IMR-90 (cell line): ENCODE results near the gene ZFAND2B. TPM values are rescaled to one million over a fixed set of nuclear protein-coding genes. Genes with fewer than 3 reads are reported as not detected.

Experiments used
- ATAC-seq: fragments of 200-7000 bp; cut with Tn5 transposase; 2 replicates; pipeline ENCODE4 v1.9.1; 2020; ENCODE audit warnings: low read depth, mild to moderate bottlenecking, moderate library complexity
- BruUV-seq: library from RNA; stranded (reverse); fragments of 400-500 nt; replicated peaks from 2 replicates; lab custom pipeline; 2021; lab: Mats Ljungman, UMichigan
- CTCF ChIA-PET: fragments of 300-600 bp; formaldehyde crosslinking; extraction: SDS; loops from one replicate; lab custom pipeline; 2021; ENCODE audit warnings: antibody characterized with exemption; lab: Yijun Ruan, JAX
- POLR2A ChIA-PET: fragments of 300-600 bp; sonication (Branson Sonifier 250); formaldehyde crosslinking; loops from one replicate; lab custom pipeline; 2022; ENCODE audit warnings: antibody characterized with exemption; ENCODE audit not compliant: unreplicated experiment; lab: Charles Lee
- DNase-seq: peaks from one replicate; pipeline ENCODE4 v3.0.0; 2013
- H2AFZ ChIP-seq: replicated peaks from 2 replicates; pipeline ENCODE3; 2013; ENCODE audit warnings: low read length, mild to moderate bottlenecking; ENCODE audit not compliant: poor library complexity
- H2AK5ac ChIP-seq: 2 replicates; pipeline ENCODE4 v1.6.1; 2013; ENCODE audit warnings: low read depth, low read length, inconsistent platforms
- H2AK9ac ChIP-seq: replicated peaks from 2 replicates; pipeline ENCODE3; 2013; ENCODE audit warnings: mild to moderate bottlenecking, low read depth, low read length, moderate library complexity; ENCODE audit not compliant: poor library complexity
- H2BK120ac ChIP-seq: 2 replicates; pipeline ENCODE4 v1.6.1; 2013; ENCODE audit warnings: low read depth, low read length, inconsistent platforms
- H2BK15ac ChIP-seq: 3 replicates; pipeline ENCODE4 v1.6.1; 2013; ENCODE audit warnings: low read depth, low read length, inconsistent platforms
- H2BK20ac ChIP-seq: 2 replicates; pipeline ENCODE4 v1.6.1; 2013; ENCODE audit warnings: low read depth, mild to moderate bottlenecking, inconsistent platforms, low read length, moderate library complexity
- H2BK5ac ChIP-seq: 2 replicates; pipeline ENCODE4 v1.6.1; 2013; ENCODE audit warnings: mild to moderate bottlenecking, low read depth, low read length, inconsistent platforms; ENCODE audit not compliant: poor library complexity, severe bottlenecking
- H3K14ac ChIP-seq: replicated peaks from 2 replicates; pipeline ENCODE4 v1.6.1; 2013; ENCODE audit warnings: low read depth, low read length, inconsistent platforms
- H3K18ac ChIP-seq: 2 replicates; pipeline ENCODE4 v1.6.1; 2013; ENCODE audit warnings: low read depth, low read length, control low read depth
- H3K23ac ChIP-seq: 2 replicates; pipeline ENCODE4 v1.6.1; 2013; ENCODE audit warnings: low read depth, low read length, inconsistent platforms
- H3K27ac ChIP-seq: 2 replicates; pipeline ENCODE4 v1.5.1; 2013; ENCODE audit warnings: mild to moderate bottlenecking, control low read depth, low read length; ENCODE audit not compliant: insufficient read depth
- H3K27me3 ChIP-seq: 2 replicates; pipeline ENCODE4 v1.6.1; 2013; ENCODE audit warnings: low read length; ENCODE audit not compliant: control insufficient read depth, insufficient read depth
- H3K36me3 ChIP-seq: 2 replicates; pipeline ENCODE4 v1.6.1; 2013; ENCODE audit warnings: low read length, mixed read lengths; ENCODE audit not compliant: control insufficient read depth, insufficient read depth
- H3K4ac ChIP-seq: 2 replicates; pipeline ENCODE4 v1.6.1; 2013; ENCODE audit warnings: low read depth, low read length, inconsistent platforms
- H3K4me1 ChIP-seq: 2 replicates; pipeline ENCODE4 v1.6.1; 2013; ENCODE audit warnings: low read length, mixed read lengths; ENCODE audit not compliant: control insufficient read depth, insufficient read depth
- H3K4me2 ChIP-seq: 2 replicates; pipeline ENCODE4 v1.6.1; 2013; ENCODE audit warnings: low read depth, mild to moderate bottlenecking, control low read depth, low read length, moderate library complexity
- H3K4me3 ChIP-seq: 2 replicates; pipeline ENCODE4 v1.5.1; 2013; ENCODE audit warnings: low read depth, mild to moderate bottlenecking, control low read depth, low read length, moderate library complexity; ENCODE audit not compliant: insufficient read depth
- H3K56ac ChIP-seq: 2 replicates; pipeline ENCODE4 v1.6.1; 2013; ENCODE audit warnings: low read length, inconsistent platforms; ENCODE audit not compliant: insufficient read depth; ENCODE audit errors: extremely low read depth
- H3K79me1 ChIP-seq, 2 experiments: 2 replicates each; pipeline ENCODE4 v1.6.1; 2013; ENCODE audit warnings: low read length in 2 of 2, inconsistent platforms in 1 of 2, low read depth in 1 of 2
- H3K9ac ChIP-seq: 2 replicates; pipeline ENCODE4 v1.6.1; 2013; ENCODE audit warnings: low read depth, low read length, control low read depth
- H3K9me1 ChIP-seq: 2 replicates; pipeline ENCODE4 v1.6.1; 2013; ENCODE audit warnings: low read length, inconsistent platforms; ENCODE audit not compliant: insufficient read depth
- H3K9me3 ChIP-seq: 2 replicates; pipeline ENCODE4 v1.6.1; 2013; ENCODE audit warnings: low read length; ENCODE audit not compliant: control insufficient read depth, insufficient read depth
- H4K20me1 ChIP-seq: 2 replicates; pipeline ENCODE4 v1.6.1; 2013; ENCODE audit warnings: low read length, inconsistent platforms; ENCODE audit not compliant: insufficient read depth
- H4K5ac ChIP-seq: 2 replicates; pipeline ENCODE4 v1.6.1; 2013; ENCODE audit warnings: mild to moderate bottlenecking, low read depth, low read length, control low read depth
- H4K8ac ChIP-seq, 2 experiments: 2 replicates each; pipeline ENCODE4 v1.6.1; 2013; ENCODE audit warnings: low read depth in 2 of 2, low read length in 2 of 2, control low read depth in 1 of 2, inconsistent platforms in 1 of 2
- H4K91ac ChIP-seq: 2 replicates; pipeline ENCODE4 v1.6.1; 2013; ENCODE audit warnings: low read depth, low read length, inconsistent platforms; ENCODE audit not compliant: insufficient read depth
- BHLHE40 ChIP-seq: fragments of 150-350 bp; IDR thresholded peaks from 2 replicates; pipeline ENCODE4 v1.6.1; 2016; ENCODE audit warnings: mild to moderate bottlenecking, low read depth, low read length
- CHD1 ChIP-seq: IDR thresholded peaks from 2 replicates; pipeline ENCODE4 v1.6.1; 2012; ENCODE audit warnings: low read depth, low read length, improper control_type of control experiment
- FOS ChIP-seq: fragments of 150-350 bp; IDR thresholded peaks from 2 replicates; pipeline ENCODE4 v1.6.1; 2016; ENCODE audit warnings: low read depth, low read length
- MAFK ChIP-seq: IDR thresholded peaks from 2 replicates; pipeline ENCODE4 v1.6.1; 2012; ENCODE audit warnings: low read depth, low read length, improper control_type of control experiment
- MXI1 ChIP-seq: IDR thresholded peaks from 2 replicates; pipeline ENCODE4 v1.6.1; 2012; ENCODE audit warnings: low read depth, mild to moderate bottlenecking, low read length, moderate library complexity, borderline replicate concordance
- NFE2L2 ChIP-seq: fragments of 150-350 bp; IDR thresholded peaks from 2 replicates; pipeline ENCODE4 v1.6.1; 2016; ENCODE audit warnings: low read depth, mild to moderate bottlenecking, low read length
- WGBS, 2 experiments: methylation state at CpG; one replicate each; pipeline versions ENCODE4 v1.1.5 to v1.1.7; 2013; ENCODE audit warnings: missing lambda C conversion rate in 2 of 2; ENCODE audit not compliant: insufficient read length in 1 of 2; ENCODE audit errors: extremely low coverage in 2 of 2; 5-methylcytosine and 5-hydroxymethylcytosine counted together
- dilution Hi-C: fragments of 300-500 bp; cut with HindIII; formaldehyde crosslinking; loops from one replicate; pipeline ENCODE4 v1.14.3; 2018; ENCODE audit warnings: low sequenced_read_pairs; ENCODE audit not compliant: unreplicated experiment
- in situ Hi-C: fragments of 300-500 bp; cut with MboI; formaldehyde crosslinking; loops from 3 replicates; pipeline ENCODE4 v1.14.3; 2019; ENCODE audit warnings: low sequenced_read_pairs, inconsistent platforms, mixed read lengths
- intact Hi-C: fragments of 100-400 bp; cut with micrococcal nuclease; formaldehyde crosslinking; loops from 2 replicates; pipeline ENCODE4 v1.10.0; 2022
- polyA plus RNA-seq, 3 experiments: library from polyadenylated mRNA; depleted of rRNA; stranded (reverse); fragments of >200 nt; gene quantifications; 2 replicates each; pipeline ENCODE4 v1.2.3, GENCODE V29; 2012; ENCODE audit warnings: low replicate concordance in 1 of 3
- total RNA-seq: library from RNA; depleted of rRNA; stranded (reverse); fragments of >200 nt; gene quantifications from 2 replicates; pipeline ENCODE4 v1.2.3, GENCODE V29; 2012
- TF ChIP-seq, protein P1 (sequence below): fragments of 150-350 bp; IDR thresholded peaks from 2 replicates; pipeline ENCODE4 v1.6.1; 2017; ENCODE audit warnings: mild to moderate bottlenecking, antibody characterized with exemption, low read length, low read depth

The ZFAND2B gene
- total and polyA plus RNA-seq, 2 of the 4 experiments (the other 2 are of a cell fraction), result 25.5 to 38.3 TPM

- H4K8ac ChIP-seq, result no peak overlapping the region
- H4K5ac ChIP-seq, result no peak overlapping the region
- no peak overlapping the region for H3K4ac ChIP-seq
- no peak overlapping the region for H2AK5ac ChIP-seq
- intact Hi-C loops, result no loop called here
- H3K9me1 ChIP-seq, result no peaks in the 10 kb centered on the region
- WGBS, 2 experiments, result no CpG with 5 or more reads among the region's 1 CpG
- ATAC-seq, result no peak
- no peaks in the 10 kb centered on the region for H3K79me1 ChIP-seq
- H2BK120ac ChIP-seq, result no peak overlapping the region
- peaks cover 12% of the 10 kb centered on the region for H3K27me3 ChIP-seq
- H2BK15ac ChIP-seq, result no peak overlapping the region
- H3K23ac ChIP-seq, result no peak overlapping the region
- no peaks in the 10 kb centered on the region for H3K9me3 ChIP-seq
- no peak overlapping the region for H3K56ac ChIP-seq
- no peak overlapping the region for H3K27ac ChIP-seq
- no peak overlapping the region for H3K4me3 ChIP-seq
- H3K18ac ChIP-seq, result no peak overlapping the region
- H3K9ac ChIP-seq, result no peak overlapping the region
- no peak overlapping the region for H2AFZ ChIP-seq
- ChIA-PET CTCF (no interaction called here), POLR2A (no interaction called here)
- H3K14ac ChIP-seq, result no peak overlapping the region
- H2BK5ac ChIP-seq, result no peak overlapping the region
- DNase-seq, result no peak
- no peaks in the 10 kb centered on the region for H3K36me3 ChIP-seq
- no peak overlapping the region for H2BK20ac ChIP-seq
- H3K4me2 ChIP-seq, result no peak overlapping the region
- dilution Hi-C loops, result no loop called here
- H4K20me1 ChIP-seq, result no peaks in the 10 kb centered on the region
- H2AK9ac ChIP-seq, result no peak overlapping the region
- TF ChIP-seq MAFK, result no peak
- no peak for TF ChIP-seq BHLHE40
- TF ChIP-seq FOS, result no peak
- TF ChIP-seq, protein P1, sequence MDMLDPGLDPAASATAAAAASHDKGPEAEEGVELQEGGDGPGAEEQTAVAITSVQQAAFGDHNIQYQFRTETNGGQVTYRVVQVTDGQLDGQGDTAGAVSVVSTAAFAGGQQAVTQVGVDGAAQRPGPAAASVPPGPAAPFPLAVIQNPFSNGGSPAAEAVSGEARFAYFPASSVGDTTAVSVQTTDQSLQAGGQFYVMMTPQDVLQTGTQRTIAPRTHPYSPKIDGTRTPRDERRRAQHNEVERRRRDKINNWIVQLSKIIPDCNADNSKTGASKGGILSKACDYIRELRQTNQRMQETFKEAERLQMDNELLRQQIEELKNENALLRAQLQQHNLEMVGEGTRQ, result no peak
- no peak for TF ChIP-seq MXI1
- no peak for TF ChIP-seq CHD1
- no peak for TF ChIP-seq NFE2L2
- no peaks in the 10 kb centered on the region for H3K4me1 ChIP-seq
- BruUV-seq, result no TSS peak
- H4K91ac ChIP-seq, result no peak overlapping the region
- in situ Hi-C loops, result no loop called here
These were observed 9.2 kb upstream of the ZFAND2B start for GRCh38 chr2:219197388-219197787.
